Mononuclear cell (primary cell): ENCODE data around the gene KDM8. TPM values are rescaled to one million over a fixed set of nuclear protein-coding genes. Genes with fewer than 3 reads are reported as not detected.

Experiments used
- H3K27me3 ChIP-seq: 2 replicates; pipeline ENCODE4 v1.6.0; 2011; ENCODE audit warnings: low read length, control low read depth; ENCODE audit not compliant: insufficient read depth
- H3K4me1 ChIP-seq: 2 replicates; pipeline ENCODE4 v1.5.1; 2011; ENCODE audit warnings: mild to moderate bottlenecking, low read length, control low read depth; ENCODE audit not compliant: insufficient read depth
- H3K4me3 ChIP-seq: 2 replicates; pipeline ENCODE4 v1.5.1; 2011; ENCODE audit warnings: mild to moderate bottlenecking, low read length, moderate library complexity
- H3K9me3 ChIP-seq: 2 replicates; pipeline ENCODE4 v1.5.1; 2011; ENCODE audit warnings: low read depth, mild to moderate bottlenecking, control low read depth, low read length
- total RNA-seq: library from RNA; depleted of rRNA; stranded (reverse); fragments of >200 nt; gene quantifications from one replicate; pipeline ENCODE4 v1.2.3, GENCODE V29; 2012

The KDM8 gene
- total RNA-seq, 1 donor: 6.0 TPM

GRCh38 chr16:27181019-27181790, 22.1 kb upstream of the KDM8 start:
- Histone ChIP-seq H3K9me3 (no peaks in the 10 kb centered on the region), H3K27me3 (no peaks in the 10 kb centered on the region), H3K4me3 (no peak overlapping the region), H3K4me1 (peaks cover 18% of the 10 kb centered on the region)

DNA sequence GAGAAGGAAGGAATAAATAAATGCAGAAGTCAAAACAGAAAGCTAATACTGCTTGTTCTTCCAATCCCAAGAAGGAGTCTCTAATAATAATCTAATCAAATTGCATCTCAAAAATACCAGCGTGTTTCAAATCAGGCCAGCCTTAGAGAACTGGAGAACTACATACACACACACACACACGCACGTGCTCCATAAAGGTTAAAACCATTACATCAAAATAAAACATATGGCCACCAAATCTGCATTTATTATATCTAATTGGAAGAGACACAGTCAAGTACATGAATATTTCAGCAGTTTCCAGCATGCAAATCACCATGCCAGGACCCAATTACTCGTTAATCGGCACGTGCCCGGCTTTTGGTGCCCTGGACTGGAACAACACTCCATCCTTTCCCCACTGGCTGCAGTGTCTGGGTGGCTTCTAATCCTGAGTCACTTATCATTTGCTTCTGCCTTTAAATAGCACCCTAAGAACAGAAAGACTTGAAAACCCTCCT, 20.4 kb upstream of the KDM8 start:
- Histone ChIP-seq H3K27me3 (no peaks in the 10 kb centered on the region), H3K9me3 (no peaks in the 10 kb centered on the region), H3K4me3 (no peak overlapping the region), H3K4me1 (peaks cover 18% of the 10 kb centered on the region)

DNA sequence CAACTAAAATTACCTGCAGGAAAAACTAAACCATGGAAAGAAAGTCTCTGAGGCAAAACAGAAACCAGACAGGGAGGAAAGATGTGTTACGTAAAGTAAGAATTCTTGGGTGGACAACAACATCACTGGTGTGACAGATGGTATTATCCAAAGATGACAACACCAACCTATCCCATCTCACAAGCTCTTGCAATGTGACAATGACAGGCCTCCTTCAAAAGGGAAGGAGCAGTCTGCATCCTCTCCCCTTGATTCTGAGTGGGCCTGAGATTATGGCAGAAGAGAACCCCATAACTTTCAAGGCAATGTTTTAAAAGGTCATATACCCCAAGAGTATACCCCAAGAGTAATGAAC, 17.6 kb upstream of the KDM8 start:
- H3K27me3 ChIP-seq: no peaks in the 10 kb centered on the region
- no peaks in the 10 kb centered on the region for H3K4me1 ChIP-seq
- H3K4me3 ChIP-seq: no peak overlapping the region
- H3K9me3 ChIP-seq: no peaks in the 10 kb centered on the region

GRCh38 chr16:27188633-27189032, 14.7 kb upstream of the KDM8 start:
- Histone ChIP-seq H3K4me3 (no peak overlapping the region), H3K9me3 (no peaks in the 10 kb centered on the region), H3K4me1 (no peaks in the 10 kb centered on the region), H3K27me3 (no peaks in the 10 kb centered on the region)

DNA sequence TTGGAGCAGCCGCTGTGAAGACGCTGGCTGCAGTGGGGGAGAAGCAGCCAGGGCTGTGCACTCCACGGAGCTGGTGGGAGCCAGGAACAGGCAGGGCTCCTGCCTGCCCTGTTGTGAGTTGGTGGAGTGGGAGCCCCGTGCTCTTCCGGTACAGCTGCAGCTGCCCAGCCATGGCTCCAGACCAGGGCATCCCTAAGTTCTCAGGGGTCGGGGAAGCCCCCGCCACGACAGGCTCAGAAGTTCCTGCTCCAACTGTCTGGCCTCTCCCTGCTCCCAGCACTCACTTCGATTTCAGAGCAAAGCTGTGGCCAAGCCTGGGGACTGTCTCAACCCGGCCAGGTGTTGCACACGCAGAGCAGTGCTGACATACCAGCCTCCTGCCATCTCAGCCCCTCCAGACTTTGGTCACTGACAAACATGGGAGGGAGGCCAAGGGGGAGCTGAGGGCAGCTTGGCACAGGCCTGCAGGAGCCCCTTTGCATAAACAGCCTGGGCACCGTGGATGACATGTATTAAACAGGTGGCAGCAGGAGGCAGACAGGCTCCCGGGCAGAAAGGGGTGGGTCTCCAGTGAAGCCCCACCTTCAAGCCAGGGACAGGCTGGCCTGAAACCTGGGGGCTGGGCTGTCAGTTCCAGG, 13.9 kb upstream of the KDM8 start:
- Histone ChIP-seq H3K4me1 (no peaks in the 10 kb centered on the region), H3K4me3 (no peak overlapping the region), H3K27me3 (no peaks in the 10 kb centered on the region), H3K9me3 (no peaks in the 10 kb centered on the region)

- Histone ChIP-seq H3K4me1 (peaks cover 6% of the 10 kb centered on the region), H3K9me3 (no peaks in the 10 kb centered on the region), H3K27me3 (no peaks in the 10 kb centered on the region), H3K4me3 (no peak overlapping the region)
Measured at GRCh38 chr16:27190316-27190871, 12.9 kb upstream of the KDM8 start.

GRCh38 chr16:27191352-27191924, 11.9 kb upstream of the KDM8 start:
- Histone ChIP-seq H3K27me3 (no peaks in the 10 kb centered on the region), H3K4me1 (peaks cover 16% of the 10 kb centered on the region), H3K4me3 (no peak overlapping the region), H3K9me3 (no peaks in the 10 kb centered on the region)

DNA sequence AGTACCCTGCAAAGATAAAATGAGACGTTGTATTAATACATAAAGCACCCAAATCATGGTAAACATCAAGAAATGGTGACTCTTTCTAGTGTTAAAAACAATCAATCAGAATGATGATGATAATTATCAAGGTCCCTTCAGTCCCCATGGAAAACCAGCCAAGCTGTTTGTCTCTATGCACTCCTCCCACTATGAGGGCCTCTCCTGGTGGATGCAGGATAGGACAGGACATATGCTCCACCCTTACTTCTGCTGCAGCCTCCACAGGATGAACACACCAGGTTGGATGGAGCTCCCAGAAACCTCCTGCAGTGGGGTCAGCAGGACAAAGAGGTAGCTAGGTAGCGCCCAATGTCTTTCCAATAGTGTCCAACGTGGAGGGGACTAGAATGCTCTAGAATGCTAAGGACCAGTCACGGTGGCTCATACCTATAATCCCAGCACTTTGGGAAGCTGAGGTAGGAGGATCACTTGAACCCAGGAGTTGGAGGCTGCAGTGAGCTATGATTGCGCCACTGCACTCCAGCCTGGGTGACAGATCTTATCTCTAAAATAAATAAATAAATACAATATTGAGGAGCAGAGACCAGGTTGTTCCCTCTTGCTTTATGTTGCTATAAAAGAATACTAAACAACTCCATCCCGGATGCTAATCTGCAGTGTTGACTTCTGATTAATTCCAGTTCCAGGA, 9.9 kb upstream of the KDM8 start:
- Histone ChIP-seq H3K4me1 (peaks cover 28% of the 10 kb centered on the region), H3K4me3 (no peak overlapping the region), H3K9me3 (no peaks in the 10 kb centered on the region), H3K27me3 (no peaks in the 10 kb centered on the region)

- Histone ChIP-seq H3K27me3 (no peaks in the 10 kb centered on the region), H3K4me1 (peaks cover 45% of the 10 kb centered on the region), H3K9me3 (no peaks in the 10 kb centered on the region), H3K4me3 (no peak overlapping the region)
Measured at GRCh38 chr16:27195076-27195741, 8.1 kb upstream of the KDM8 start.

GRCh38 chr16:27195941-27196595, 7.3 kb upstream of the KDM8 start:
- no peaks in the 10 kb centered on the region for H3K27me3 ChIP-seq
- H3K4me3 ChIP-seq: no peak overlapping the region
- no peaks in the 10 kb centered on the region for H3K9me3 ChIP-seq
- peaks cover 46% of the 10 kb centered on the region for H3K4me1 ChIP-seq

- Histone ChIP-seq H3K4me3 (no peak overlapping the region), H3K4me1 (peaks cover 53% of the 10 kb centered on the region), H3K9me3 (no peaks in the 10 kb centered on the region), H3K27me3 (no peaks in the 10 kb centered on the region)
Measured at GRCh38 chr16:27197004-27197403, 6.3 kb upstream of the KDM8 start.

DNA sequence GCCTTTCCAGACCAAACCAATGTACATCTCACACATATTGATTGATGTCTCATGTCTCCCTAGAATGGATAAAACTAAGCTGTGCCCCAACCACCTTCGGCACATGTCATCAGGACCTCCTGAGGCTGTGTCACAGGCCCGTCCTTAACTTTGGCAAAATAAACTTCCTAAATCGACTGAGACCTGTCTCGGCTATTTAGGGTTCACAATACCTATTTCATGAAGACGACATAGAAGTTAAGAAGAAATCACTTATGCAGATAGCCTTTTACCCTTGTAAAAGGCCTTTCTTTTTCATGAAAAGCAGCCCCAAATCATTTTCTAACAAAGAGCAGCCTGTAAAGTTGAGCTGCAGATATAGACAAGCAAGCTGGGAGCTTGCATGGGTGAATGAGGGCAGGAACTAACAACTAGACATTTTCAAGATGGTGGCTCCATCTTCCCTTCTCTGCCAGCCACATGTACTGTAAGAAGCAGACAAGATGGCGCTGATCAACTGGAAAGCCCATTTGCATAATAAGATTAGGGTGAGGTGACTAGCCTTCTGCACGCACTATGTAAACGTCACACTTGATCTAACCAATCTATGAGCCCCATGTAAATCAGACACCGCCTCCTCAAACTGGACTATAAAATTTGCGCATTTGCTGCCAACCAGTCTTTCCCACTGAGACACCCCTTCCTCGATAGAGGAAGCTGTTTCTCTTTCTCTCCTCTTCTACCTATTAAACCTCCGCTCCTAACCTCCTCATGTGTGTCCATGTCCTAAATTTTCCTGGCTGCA, 4.7 kb upstream of the KDM8 start:
- Histone ChIP-seq H3K27me3 (no peaks in the 10 kb centered on the region), H3K9me3 (no peaks in the 10 kb centered on the region), H3K4me1 (peaks cover 60% of the 10 kb centered on the region), H3K4me3 (no peak overlapping the region)

DNA sequence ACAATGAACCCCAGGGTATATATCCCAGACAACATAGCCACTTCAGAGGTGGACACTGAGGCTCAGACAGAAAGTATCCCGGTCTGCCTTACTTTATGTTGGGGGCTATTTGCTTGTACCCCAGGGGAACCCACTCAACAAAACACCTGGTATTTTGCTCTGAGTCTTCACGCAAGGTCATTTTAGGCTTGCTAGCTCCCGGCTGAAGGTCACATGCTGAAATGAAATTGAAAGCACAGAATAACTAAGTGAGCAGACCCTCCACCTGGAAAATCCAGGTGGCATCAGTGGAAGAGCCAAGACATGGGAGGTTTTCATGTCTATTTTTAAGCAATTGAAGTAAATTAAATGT, 4.1 kb upstream of the KDM8 start:
- H3K4me3 ChIP-seq: no peak overlapping the region
- H3K4me1 ChIP-seq: peaks cover 62% of the 10 kb centered on the region
- no peaks in the 10 kb centered on the region for H3K27me3 ChIP-seq

DNA sequence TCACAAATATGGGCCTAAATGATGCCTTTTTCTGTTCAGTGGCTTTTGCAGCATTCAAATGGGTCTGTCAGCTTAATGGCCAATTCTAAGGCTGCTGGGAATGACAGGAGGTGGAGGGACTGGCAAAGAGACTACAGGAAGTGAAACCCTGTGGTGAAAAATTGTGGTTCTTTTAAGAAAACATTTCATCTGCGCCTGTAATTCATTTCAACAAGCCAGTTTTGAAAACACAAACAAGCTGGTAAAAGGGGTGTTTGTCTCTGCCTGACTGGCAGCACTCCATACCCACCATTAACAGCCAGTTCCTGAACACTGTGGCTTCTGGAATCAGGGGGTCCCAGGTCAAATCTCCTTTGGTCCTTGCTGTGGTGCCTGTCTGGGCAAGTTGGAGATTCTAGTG, 3.6 kb upstream of the KDM8 start:
- peaks cover 68% of the 10 kb centered on the region for H3K4me1 ChIP-seq
- H3K27me3 ChIP-seq: no peaks in the 10 kb centered on the region
- H3K9me3 ChIP-seq: no peaks in the 10 kb centered on the region
- no peak overlapping the region for H3K4me3 ChIP-seq

More for the DNA sequence above, 4.1 kb upstream of the KDM8 start:
- H3K9me3 ChIP-seq: no peaks in the 10 kb centered on the region
